HG03175 (cell line): ENCODE measurements around the gene ITPR2.
A peak's percentile ranks its signal among the peaks of the same experiment; 100 is the strongest.
"Not testable (repeated sequence)": the region's sequence is repeated elsewhere in the genome, so short reads cannot be mapped to it uniquely, and the experiment has no call there.

Experiments
- ATAC-seq: cut with Tn5 transposase; IDR thresholded peaks from one replicate; pipeline ENCODE4 v1.9.1; 2021; ENCODE audit warnings: mild to moderate bottlenecking, moderate library complexity; ENCODE audit not compliant: unreplicated experiment

ITPR2 gene

DNA sequence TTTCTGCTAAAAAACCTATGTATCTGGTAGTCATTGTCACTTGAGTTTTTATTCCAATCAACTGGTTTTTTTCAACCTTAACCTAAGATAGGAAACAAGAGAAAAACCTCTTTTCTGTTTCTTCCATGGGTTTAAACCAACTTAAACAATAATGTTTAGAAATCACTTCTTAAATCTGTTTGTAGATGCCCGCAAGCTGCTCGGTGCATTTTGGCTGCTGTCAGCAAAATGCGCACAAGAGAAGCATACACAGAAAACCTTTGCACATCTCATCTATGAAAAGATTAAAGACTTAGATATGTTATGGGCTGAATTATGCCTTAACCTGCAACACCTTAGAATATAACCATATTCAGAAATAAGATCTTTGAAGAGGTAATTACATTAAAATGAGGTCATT lies 299.8 kb downstream of the ITPR2 start:
- no peak for ATAC-seq

GRCh38 chr12:26530461-26530860 lies 302.5 kb downstream of the ITPR2 start:
- no peak for ATAC-seq

- no peak for ATAC-seq
Measured at GRCh38 chr12:26528943-26529342, 304.1 kb downstream of the ITPR2 start.

DNA sequence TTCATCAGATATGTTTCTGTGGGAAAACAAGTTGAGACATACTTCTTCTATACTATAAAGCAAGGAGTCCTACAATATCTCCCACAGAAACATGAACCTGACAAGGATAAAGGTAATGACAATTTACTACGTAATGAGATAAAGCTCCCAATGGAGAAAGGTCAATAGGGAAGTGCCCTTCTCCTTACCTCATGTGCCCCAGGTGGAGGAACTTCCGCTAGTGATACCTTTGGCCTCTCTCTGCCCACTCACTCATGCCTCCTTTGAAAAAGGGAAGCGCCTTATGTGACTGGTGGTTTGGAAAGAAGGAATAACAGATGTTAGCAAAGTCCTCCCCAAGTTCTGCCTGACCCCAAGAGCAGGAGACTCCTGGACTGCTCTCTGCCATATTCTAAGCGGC lies 305.3 kb downstream of the ITPR2 start:
- no peak for ATAC-seq

DNA sequence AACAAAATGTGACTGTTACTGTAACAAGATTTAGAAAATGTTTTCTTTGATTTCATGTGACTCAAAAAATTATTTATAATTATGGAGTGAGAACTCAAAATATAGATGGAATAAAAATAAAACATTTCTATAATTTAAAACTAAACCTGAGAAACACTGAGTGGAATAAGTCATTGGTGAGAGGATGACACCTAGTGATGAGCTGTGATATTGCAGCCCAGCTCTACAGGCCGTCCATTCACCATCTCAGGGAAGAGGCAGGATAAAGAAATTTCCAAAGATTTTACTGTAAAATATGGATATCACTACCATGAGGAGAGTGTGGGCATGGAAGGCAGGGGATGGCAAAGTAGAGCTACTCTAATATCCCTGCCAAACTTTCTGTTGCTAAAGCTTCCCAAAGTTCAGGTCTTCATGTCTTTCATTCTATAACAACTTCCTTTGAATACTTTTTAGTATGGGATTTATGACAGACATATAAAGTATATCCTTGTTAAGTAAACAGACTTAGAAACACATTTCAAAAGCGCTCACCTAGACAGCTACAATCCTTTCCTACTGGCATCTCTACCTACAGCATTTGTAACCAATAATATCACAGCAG lies 308.0 kb downstream of the ITPR2 start:
- ATAC-seq, result no peak

DNA sequence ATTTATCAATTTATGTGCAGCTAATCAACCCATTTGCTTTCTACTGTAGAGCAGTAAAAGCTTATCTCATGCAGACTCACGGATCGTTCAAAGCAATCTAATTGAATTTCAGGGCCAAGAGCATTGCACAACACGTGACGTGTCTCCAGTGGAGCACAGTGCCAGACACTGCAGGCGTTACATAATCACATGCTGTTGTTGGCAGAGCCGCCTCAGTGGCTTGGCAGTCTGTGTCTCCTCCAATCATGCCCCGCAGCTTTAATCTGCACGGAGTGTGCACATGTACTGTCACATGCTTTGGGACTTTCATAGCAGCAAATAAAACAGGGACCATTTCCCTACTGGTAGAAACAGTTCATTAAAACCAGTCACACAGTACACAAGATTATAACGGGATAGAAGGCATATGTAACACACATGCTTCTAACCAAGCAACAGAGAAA lies 309.3 kb downstream of the ITPR2 start:
- no peak for ATAC-seq

DNA sequence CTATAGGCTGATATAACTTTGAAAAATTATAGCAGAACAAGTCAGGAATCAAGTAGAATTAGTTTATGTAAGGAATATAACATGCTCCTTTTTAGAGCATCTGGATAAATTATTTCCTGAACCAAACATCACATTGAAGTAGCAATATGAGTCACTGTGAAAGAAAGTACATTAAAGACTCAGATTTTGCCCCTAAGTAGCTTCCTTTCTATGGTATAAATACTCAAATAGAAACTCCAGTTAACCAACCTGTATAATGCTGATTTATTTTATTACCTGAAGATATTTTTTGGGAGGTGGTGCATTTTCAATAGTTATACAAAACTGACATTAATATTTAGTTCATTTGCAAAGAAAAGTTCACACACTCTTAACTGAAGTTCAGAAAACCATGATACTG lies 312.1 kb downstream of the ITPR2 start:
- ATAC-seq, result peak; percentile 84

DNA sequence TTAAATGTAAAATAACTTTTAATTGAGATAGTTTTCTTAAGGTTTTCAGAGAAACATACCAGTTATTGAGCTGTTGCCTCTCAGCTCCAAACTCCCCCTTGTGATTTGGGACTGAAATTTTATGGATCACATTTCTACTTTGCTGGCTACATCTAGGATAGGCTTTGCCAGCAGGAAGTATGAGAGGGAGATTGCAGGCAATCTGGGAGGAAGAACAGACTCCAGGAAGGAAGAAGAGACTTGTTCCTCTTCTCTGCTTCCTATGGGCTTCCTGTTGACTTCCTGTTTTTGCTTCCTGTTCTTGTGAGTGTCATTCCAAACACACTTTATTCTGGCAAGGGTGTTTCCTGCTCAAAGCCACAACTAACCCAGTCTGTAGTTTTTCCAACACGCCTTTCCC lies 312.9 kb downstream of the ITPR2 start:
- no peak for ATAC-seq

- ATAC-seq, result no peak
Measured at GRCh38 chr12:26519462-26519861, 313.5 kb downstream of the ITPR2 start.

- ATAC-seq, result not testable (repeated sequence)
Measured at GRCh38 chr12:26517320-26517719, 315.7 kb downstream of the ITPR2 start.

GRCh38 chr12:26514364-26514763 lies 318.6 kb downstream of the ITPR2 start:
- ATAC-seq, result no peak

DNA sequence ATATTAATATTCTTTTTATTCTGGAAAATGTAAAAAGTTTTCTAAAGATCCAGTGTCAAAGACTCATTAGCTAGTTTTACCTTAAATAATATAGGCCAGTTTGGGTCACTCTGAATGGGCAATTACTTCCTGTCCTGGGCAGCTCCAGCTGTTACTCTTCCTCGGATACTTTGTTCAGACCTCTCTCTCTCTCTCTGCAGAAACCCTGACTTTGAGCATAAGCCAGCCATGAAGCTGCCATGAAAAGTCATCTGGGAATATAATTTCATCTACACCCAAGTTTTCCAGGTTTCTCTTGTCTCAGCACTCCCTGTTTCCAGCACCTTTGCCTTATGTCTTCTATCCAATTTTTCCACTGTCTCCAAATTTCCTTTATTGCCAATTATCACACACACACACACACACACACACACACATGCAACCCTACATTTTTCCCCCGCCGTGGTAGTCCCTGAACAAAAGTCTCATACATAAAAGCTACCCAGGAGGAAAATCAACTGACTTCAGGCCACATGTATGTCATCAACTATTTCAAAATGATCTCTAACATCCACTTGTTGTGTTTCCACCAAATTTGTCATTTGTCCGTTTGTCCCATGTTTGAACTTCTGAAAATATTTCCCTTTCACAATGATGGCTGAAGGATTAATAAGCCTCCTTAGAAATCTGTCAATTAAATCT lies 319.5 kb downstream of the ITPR2 start:
- ATAC-seq, result no peak

GRCh38 chr12:26512213-26512612 lies 320.8 kb downstream of the ITPR2 start:
- no peak for ATAC-seq

GRCh38 chr12:26510354-26510674 lies 322.7 kb downstream of the ITPR2 start:
- no peak for ATAC-seq

GRCh38 chr12:26507613-26508012 lies 325.4 kb downstream of the ITPR2 start:
- ATAC-seq, result no peak

- no peak for ATAC-seq
Measured at GRCh38 chr12:26499979-26500640, 332.9 kb downstream of the ITPR2 start.

GRCh38 chr12:26496170-26496569 lies 336.8 kb downstream of the ITPR2 start:
- no peak for ATAC-seq

- ATAC-seq, result no peak
Measured at GRCh38 chr12:26493656-26494055, 339.3 kb downstream of the ITPR2 start.

DNA sequence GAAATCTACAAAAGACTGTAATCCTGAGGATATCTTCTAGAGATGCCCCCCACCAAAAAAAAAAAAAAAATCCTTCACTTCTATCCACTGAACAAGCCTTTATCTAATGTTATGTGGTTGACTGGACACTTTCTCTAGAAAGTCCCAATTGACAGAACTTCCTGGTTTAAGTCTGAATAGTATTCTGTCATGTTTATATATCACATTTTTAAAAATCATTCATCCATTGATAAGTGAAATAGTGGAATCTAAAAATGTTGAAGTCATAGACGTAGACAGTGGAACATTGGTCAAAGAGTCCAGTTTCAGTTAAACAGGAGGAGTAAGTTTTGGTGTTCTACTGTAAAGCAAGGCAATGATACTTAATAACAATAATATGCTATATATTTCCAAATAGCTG lies 340.6 kb downstream of the ITPR2 start:
- no peak for ATAC-seq

GRCh38 chr12:26489908-26490307 lies 343.1 kb downstream of the ITPR2 start:
- ATAC-seq, result no peak

- no peak for ATAC-seq
Measured at GRCh38 chr12:26488351-26488750, 344.6 kb downstream of the ITPR2 start.

- ATAC-seq, result peak; percentile 93
Measured at GRCh38 chr12:26473291-26473690, 359.7 kb downstream of the ITPR2 start.
